GM23248 (cell line): ENCODE results near the gene PSMF1. TPM values are rescaled to one million over a fixed set of nuclear protein-coding genes. Genes with fewer than 3 reads are reported as not detected.

Experiments
- DNase-seq: peaks from one replicate; pipeline ENCODE4 v3.0.0-alpha.2; 2015
- H2AFZ ChIP-seq: fragments of 200-600 bp; sonication (generic); 2 replicates; pipeline ENCODE4 v1.6.1; 2016; ENCODE audit warnings: antibody characterized with exemption
- H3F3A ChIP-seq: fragments of 200-600 bp; sonication (generic); 2 replicates; pipeline ENCODE4 v1.6.1; 2016; ENCODE audit warnings: mild to moderate bottlenecking, antibody characterized with exemption, mixed run types; ENCODE audit not compliant: insufficient read depth
- H3K27ac ChIP-seq: fragments of 200-600 bp; sonication (generic); 2 replicates; pipeline ENCODE4 v1.5.1; 2016; ENCODE audit warnings: mild to moderate bottlenecking
- H3K27me3 ChIP-seq: fragments of 200-600 bp; sonication (generic); replicated peaks from 2 replicates; pipeline ENCODE4 v1.6.1; 2016; ENCODE audit warnings: mild to moderate bottlenecking; ENCODE audit not compliant: insufficient read depth
- H3K36me3 ChIP-seq: fragments of 200-600 bp; sonication (generic); 2 replicates; pipeline ENCODE4 v1.6.1; 2016; ENCODE audit warnings: low read depth, mild to moderate bottlenecking
- H3K4me1 ChIP-seq: fragments of 200-600 bp; sonication (generic); 2 replicates; pipeline ENCODE4 v1.6.1; 2016; ENCODE audit warnings: mild to moderate bottlenecking; ENCODE audit not compliant: insufficient read depth
- H3K4me2 ChIP-seq: fragments of 200-600 bp; sonication (generic); one replicate; pipeline ENCODE4 v1.6.1; 2016; ENCODE audit warnings: mild to moderate bottlenecking; ENCODE audit not compliant: unreplicated experiment
- H3K4me3 ChIP-seq: fragments of 200-600 bp; sonication (generic); 2 replicates; pipeline ENCODE4 v1.5.1; 2016; ENCODE audit warnings: mild to moderate bottlenecking
- H3K79me2 ChIP-seq: fragments of 200-600 bp; sonication (generic); 2 replicates; pipeline ENCODE4 v1.6.1; 2016; ENCODE audit warnings: mild to moderate bottlenecking; ENCODE audit not compliant: insufficient read depth
- H3K9ac ChIP-seq: fragments of 200-600 bp; sonication (generic); 2 replicates; pipeline ENCODE4 v1.6.1; 2016; ENCODE audit warnings: mild to moderate bottlenecking
- H3K9me2 ChIP-seq: fragments of 200-600 bp; sonication (generic); 2 replicates; pipeline ENCODE4 v1.6.1; 2016; ENCODE audit warnings: mixed run types, mild to moderate bottlenecking, moderate library complexity; ENCODE audit not compliant: insufficient read depth
- H3K9me3 ChIP-seq: fragments of 200-600 bp; sonication (generic); one replicate; pipeline ENCODE4 v1.6.1; 2017; ENCODE audit warnings: low read depth
- H4K20me1 ChIP-seq: fragments of 200-600 bp; sonication (generic); 2 replicates; pipeline ENCODE4 v1.6.0; 2016; ENCODE audit not compliant: insufficient read depth
- EZH2 ChIP-seq: fragments of 200-600 bp; sonication (generic); IDR thresholded peaks from 2 replicates; pipeline ENCODE4 v1.6.1; 2018; ENCODE audit warnings: antibody characterized with exemption, mild to moderate bottlenecking; ENCODE audit not compliant: insufficient read depth, poor library complexity, severe bottlenecking
- EZH2phosphoT487 ChIP-seq: fragments of 200-600 bp; sonication (generic); IDR thresholded peaks from 2 replicates; pipeline ENCODE4 v1.6.1; 2018; ENCODE audit warnings: antibody characterized with exemption, moderate library complexity, mild to moderate bottlenecking, low read depth; ENCODE audit not compliant: insufficient read depth
- WGBS, 2 experiments: methylation state at CpG; one replicate each; pipeline ENCODE4 v1.1.6; 2015 to 2017; ENCODE audit warnings: low lambda C conversion rate in 2 of 2, low coverage in 1 of 2; ENCODE audit errors: missing lambda C conversion rate in 2 of 2; 5-methylcytosine and 5-hydroxymethylcytosine counted together
- in situ Hi-C: fragments of 300-500 bp; cut with MboI; formaldehyde crosslinking; loops from 2 replicates; pipeline ENCODE4 v1.15.0; 2020
- polyA plus RNA-seq: library from polyadenylated mRNA; unstranded; fragments of >200 nt; fragmentation: Nextera tagmentation; extraction: Ambion mirVana; gene quantifications from 2 replicates; pipeline ENCODE4 v1.2.1, GENCODE V29; 2016
- total RNA-seq: library from RNA; depleted of rRNA; stranded (reverse); fragments of >200 nt; shearing (Covaris generic); gene quantifications from 2 replicates; pipeline ENCODE4 v1.2.3, GENCODE V29; 2014

PSMF1 gene
- total and polyA plus RNA-seq, 2 experiments from 2014 or later, result 150 to 160 TPM

DNA sequence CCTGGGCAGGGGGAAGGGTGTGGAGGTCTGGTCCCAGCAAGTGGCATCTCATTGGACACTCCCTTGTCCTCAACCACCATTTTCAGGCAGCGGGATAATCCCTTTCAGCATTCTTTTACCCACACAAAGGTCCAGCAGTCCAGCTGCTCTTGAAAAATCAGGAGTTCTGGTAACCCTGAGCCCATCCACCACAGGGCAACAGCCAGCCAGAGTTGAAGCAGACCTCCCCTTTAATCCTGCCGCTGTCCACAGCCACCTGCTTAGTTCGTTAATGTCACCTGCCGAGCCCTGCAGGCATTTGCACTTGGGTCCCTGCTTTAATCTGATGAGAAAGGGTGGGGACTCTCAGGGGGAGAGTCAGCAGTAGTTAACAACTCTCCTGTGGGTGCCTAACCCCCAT, 55.3 kb downstream of the PSMF1 start:
- no peak overlapping the region for H3K4me3 ChIP-seq
- H3K4me2 ChIP-seq, result no peak overlapping the region
- no peak overlapping the region for H3K9ac ChIP-seq
- no peak for DNase-seq
- no peaks in the 10 kb centered on the region for H4K20me1 ChIP-seq
- H3F3A ChIP-seq, result no peaks in the 10 kb centered on the region
- in situ Hi-C loops, result no loop called here
- TF ChIP-seq EZH2, result no peak
- no peak for TF ChIP-seq EZH2phosphoT487
- no peak overlapping the region for H2AFZ ChIP-seq
- H3K27me3 ChIP-seq, result no peaks in the 10 kb centered on the region
- H3K36me3 ChIP-seq, result peaks cover 5% of the 10 kb centered on the region; the same call in 1 of the 2 replicates
- 68 to 75% methylated on average over 4 of the region's 4 CpGs for WGBS, 2 experiments
- no peaks in the 10 kb centered on the region for H3K9me3 ChIP-seq
- H3K79me2 ChIP-seq, result no peaks in the 10 kb centered on the region
- no peak overlapping the region for H3K27ac ChIP-seq
- no peaks in the 10 kb centered on the region for H3K4me1 ChIP-seq
- no peaks in the 10 kb centered on the region for H3K9me2 ChIP-seq

DNA sequence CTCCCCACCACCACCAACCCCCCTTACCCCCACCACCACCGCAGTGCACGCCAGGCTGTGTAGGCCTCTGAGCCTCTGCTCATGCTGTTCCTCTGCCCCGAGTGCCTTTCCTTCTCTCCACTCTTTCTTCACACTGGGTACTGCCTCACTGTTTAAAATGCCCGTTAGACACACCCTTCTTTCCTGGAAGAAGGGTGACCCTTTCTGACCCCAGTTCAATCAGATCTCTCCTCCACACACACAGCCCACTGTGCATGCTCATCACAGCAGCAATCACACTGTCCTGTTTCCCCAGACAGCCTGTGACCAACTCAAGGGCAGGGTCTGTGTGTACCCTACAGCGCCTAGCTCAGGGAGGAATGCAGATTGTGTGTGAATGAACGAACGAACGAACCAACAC, 56.4 kb downstream of the PSMF1 start:
- Histone ChIP-seq H3F3A (no peaks in the 10 kb centered on the region), H3K4me1 (no peaks in the 10 kb centered on the region), H3K9me3 (no peaks in the 10 kb centered on the region), H3K36me3 (peaks cover 2% of the 10 kb centered on the region; the same call in 1 of the 2 replicates), H2AFZ (no peak overlapping the region), H3K4me3 (no peak overlapping the region), H3K27ac (no peak overlapping the region), H3K27me3 (no peaks in the 10 kb centered on the region), H3K9ac (no peak overlapping the region), H3K79me2 (no peaks in the 10 kb centered on the region), H3K4me2 (no peak overlapping the region), H3K9me2 (no peaks in the 10 kb centered on the region), H4K20me1 (no peaks in the 10 kb centered on the region)
- 68 to 70% methylated on average over 8 of the region's 8 CpGs for WGBS, 2 experiments
- DNase-seq, result no peak
- TF ChIP-seq EZH2phosphoT487, result no peak
- TF ChIP-seq EZH2, result no peak
- in situ Hi-C loops, result no loop called here

DNA sequence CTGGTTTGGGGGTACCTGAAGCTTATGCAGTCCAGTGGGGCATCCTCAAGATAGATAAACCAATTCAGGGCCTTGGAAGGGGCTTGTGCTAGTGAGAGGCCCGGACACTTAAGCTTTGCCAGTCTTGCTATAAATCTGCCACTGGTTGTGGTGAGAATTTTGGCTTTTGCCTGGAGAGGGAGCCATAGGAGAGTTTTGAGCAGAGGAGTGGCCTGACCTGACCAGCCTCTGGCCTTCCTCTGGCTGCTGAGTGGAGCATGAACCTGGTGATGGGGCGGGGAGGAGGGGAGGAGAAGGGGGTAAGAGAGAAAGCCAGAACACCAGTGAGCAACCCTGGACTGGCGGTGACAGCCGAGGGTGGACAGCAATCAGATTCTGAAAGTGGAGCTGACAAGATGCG, 59.3 kb downstream of the PSMF1 start:
- no peaks in the 10 kb centered on the region for H3K36me3 ChIP-seq
- no peaks in the 10 kb centered on the region for H4K20me1 ChIP-seq
- no peaks in the 10 kb centered on the region for H3K27me3 ChIP-seq
- no peaks in the 10 kb centered on the region for H3F3A ChIP-seq
- H3K9ac ChIP-seq, result no peak overlapping the region
- no peaks in the 10 kb centered on the region for H3K9me3 ChIP-seq
- H3K9me2 ChIP-seq, result no peaks in the 10 kb centered on the region
- H3K27ac ChIP-seq, result no peak overlapping the region
- H2AFZ ChIP-seq, result no peak overlapping the region
- in situ Hi-C loops, result no loop called here
- H3K4me3 ChIP-seq, result no peak overlapping the region
- WGBS, 2 experiments, result 88 to 91% methylated on average over 5 of the region's 5 CpGs
- TF ChIP-seq EZH2phosphoT487 (no peak), EZH2 (no peak)
- no peak overlapping the region for H3K4me2 ChIP-seq
- H3K79me2 ChIP-seq, result no peaks in the 10 kb centered on the region
- peak; percentile 15 for DNase-seq
- H3K4me1 ChIP-seq, result no peaks in the 10 kb centered on the region

DNA sequence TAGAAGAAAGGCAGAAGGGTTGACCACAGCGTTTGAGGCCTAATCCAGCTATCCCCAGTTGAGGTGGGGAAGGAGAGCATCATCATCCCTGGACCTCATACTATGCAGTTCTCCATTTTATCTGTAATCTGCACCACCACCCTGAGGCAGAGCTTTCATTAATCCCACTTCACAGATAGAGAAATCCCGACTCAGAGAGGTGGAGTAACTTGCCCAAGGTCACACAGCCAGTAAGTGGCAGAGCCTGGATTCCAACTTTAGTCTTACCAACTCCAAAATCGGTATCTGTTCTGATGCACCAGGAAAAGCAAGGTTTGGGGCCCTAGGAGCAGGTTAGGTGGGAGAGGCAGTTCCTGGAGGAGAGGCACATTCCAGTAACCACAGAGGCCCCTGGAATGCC, 59.7 kb downstream of the PSMF1 start:
- Histone ChIP-seq H3K27ac (no peak overlapping the region), H3K79me2 (no peaks in the 10 kb centered on the region), H3K4me3 (no peak overlapping the region), H2AFZ (no peak overlapping the region), H3K9me2 (no peaks in the 10 kb centered on the region), H3K27me3 (no peaks in the 10 kb centered on the region), H3K36me3 (no peaks in the 10 kb centered on the region), H3K4me1 (no peaks in the 10 kb centered on the region), H3F3A (no peaks in the 10 kb centered on the region), H4K20me1 (no peaks in the 10 kb centered on the region), H3K4me2 (no peak overlapping the region), H3K9me3 (no peaks in the 10 kb centered on the region), H3K9ac (no peak overlapping the region)
- in situ Hi-C loops, result no loop called here
- DNase-seq, result no peak
- WGBS, 2 experiments, result 66 to 68% methylated on average over 3 of the region's 3 CpGs
- TF ChIP-seq EZH2phosphoT487, result no peak
- TF ChIP-seq EZH2, result no peak

DNA sequence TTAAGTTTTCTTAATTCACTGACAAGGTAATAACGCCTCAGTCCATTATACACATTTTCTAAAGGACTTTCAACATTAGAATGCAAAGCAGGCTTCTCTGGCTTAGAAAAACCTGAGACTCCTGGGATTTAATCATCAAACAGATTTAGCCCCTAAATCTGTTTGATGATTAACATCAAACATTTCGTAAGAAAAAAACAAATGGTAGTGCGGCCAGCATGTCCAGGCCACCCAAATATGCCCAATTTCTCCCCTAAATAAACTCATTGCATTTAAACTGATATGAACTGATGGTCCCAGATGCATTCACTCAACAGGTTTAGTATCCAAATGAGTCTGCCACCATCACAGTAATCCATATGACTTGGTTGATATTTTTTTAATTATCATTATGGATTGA, 60.2 kb downstream of the PSMF1 start:
- no peaks in the 10 kb centered on the region for H3K36me3 ChIP-seq
- in situ Hi-C loops, result no loop called here
- no peaks in the 10 kb centered on the region for H3K4me1 ChIP-seq
- H4K20me1 ChIP-seq, result no peaks in the 10 kb centered on the region
- no peak overlapping the region for H3K9ac ChIP-seq
- peaks cover 4% of the 10 kb centered on the region; the same call in 1 of the 2 replicates for H3K27me3 ChIP-seq
- no peak overlapping the region for H3K4me3 ChIP-seq
- H3K4me2 ChIP-seq, result no peak overlapping the region
- 86 to 90% methylated on average over 3 of the region's 3 CpGs for WGBS, 2 experiments
- TF ChIP-seq EZH2 (no peak), EZH2phosphoT487 (no peak)
- H2AFZ ChIP-seq, result no peak overlapping the region
- H3K27ac ChIP-seq, result no peak overlapping the region
- no peak for DNase-seq
- no peaks in the 10 kb centered on the region for H3K9me3 ChIP-seq
- H3K79me2 ChIP-seq, result no peaks in the 10 kb centered on the region
- no peaks in the 10 kb centered on the region for H3K9me2 ChIP-seq
- H3F3A ChIP-seq, result no peaks in the 10 kb centered on the region
